Uterus (tissue), 2 donors: ENCODE results near the gene PEAK1.

Source experiments
- POLR2A ChIP-seq, 2 donors: fragments of 450-650 bp; IDR thresholded peaks; one replicate each; pipeline ENCODE4 v1.6.1; 2016; ENCODE audit warnings: antibody characterized with exemption in 2 of 2, mild to moderate bottlenecking in 1 of 2, moderate library complexity in 1 of 2
- TF ChIP-seq, protein P1 (sequence below), 4 experiments: fragments of 200-600 bp in 2 of 4; fragments of 450-650 bp in 2 of 4; sonication (generic) in 2 of 4; IDR thresholded peaks; one replicate each; pipeline ENCODE4 v1.5.1; 2016 to 2019; ENCODE audit warnings: antibody characterized with exemption in 4 of 4, mild to moderate bottlenecking in 2 of 4, moderate library complexity in 1 of 4

DNA sequence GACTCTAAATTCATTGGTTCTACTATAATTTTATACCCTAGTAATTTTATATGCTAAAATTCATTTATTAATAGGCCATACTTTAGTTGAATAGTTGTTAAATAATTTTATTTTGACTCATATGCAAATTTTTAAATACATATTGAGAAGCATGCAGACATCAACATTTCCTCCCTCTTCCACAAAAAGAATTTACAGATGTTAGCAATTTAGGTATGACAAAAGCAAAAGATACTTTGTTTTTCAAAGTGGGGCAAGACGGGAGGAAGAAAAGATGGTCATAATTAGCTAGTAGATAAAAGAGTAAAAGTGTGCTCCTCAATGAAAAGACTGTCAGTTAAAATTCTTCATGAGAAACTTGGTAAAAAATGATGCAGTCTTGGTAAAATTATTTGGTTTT, 200.1 kb downstream of the PEAK1 start:
- TF ChIP-seq, protein P1, sequence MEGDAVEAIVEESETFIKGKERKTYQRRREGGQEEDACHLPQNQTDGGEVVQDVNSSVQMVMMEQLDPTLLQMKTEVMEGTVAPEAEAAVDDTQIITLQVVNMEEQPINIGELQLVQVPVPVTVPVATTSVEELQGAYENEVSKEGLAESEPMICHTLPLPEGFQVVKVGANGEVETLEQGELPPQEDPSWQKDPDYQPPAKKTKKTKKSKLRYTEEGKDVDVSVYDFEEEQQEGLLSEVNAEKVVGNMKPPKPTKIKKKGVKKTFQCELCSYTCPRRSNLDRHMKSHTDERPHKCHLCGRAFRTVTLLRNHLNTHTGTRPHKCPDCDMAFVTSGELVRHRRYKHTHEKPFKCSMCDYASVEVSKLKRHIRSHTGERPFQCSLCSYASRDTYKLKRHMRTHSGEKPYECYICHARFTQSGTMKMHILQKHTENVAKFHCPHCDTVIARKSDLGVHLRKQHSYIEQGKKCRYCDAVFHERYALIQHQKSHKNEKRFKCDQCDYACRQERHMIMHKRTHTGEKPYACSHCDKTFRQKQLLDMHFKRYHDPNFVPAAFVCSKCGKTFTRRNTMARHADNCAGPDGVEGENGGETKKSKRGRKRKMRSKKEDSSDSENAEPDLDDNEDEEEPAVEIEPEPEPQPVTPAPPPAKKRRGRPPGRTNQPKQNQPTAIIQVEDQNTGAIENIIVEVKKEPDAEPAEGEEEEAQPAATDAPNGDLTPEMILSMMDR (IDR thresholded peaks at IDR 0.05), result no peak
- TF ChIP-seq POLR2A (IDR thresholded peaks at IDR 0.05), result no peak
